Mesenchymal stem cell (in vitro differentiated cells and primary cell): ENCODE data around the gene SLC38A8.

Experiments used
- DNase-seq: peaks from one replicate; pipeline ENCODE4 v3.0.0-alpha.2; 2013
- H2AFZ ChIP-seq: one replicate; pipeline ENCODE4 v1.6.1; 2013; ENCODE audit warnings: low read depth, mild to moderate bottlenecking, control low read depth, inconsistent platforms, low read length, moderate library complexity
- H2AK5ac ChIP-seq: 2 replicates; pipeline ENCODE4 v1.6.1; 2013; ENCODE audit warnings: low read length, moderate library complexity, mild to moderate bottlenecking, inconsistent platforms; ENCODE audit not compliant: severe bottlenecking
- H2BK120ac ChIP-seq: one replicate; pipeline ENCODE4 v1.6.1; 2013; ENCODE audit warnings: low read depth, mild to moderate bottlenecking, inconsistent platforms, low read length, moderate library complexity
- H2BK12ac ChIP-seq, 2 experiments: one replicate each; pipeline ENCODE4 v1.6.1; 2013; ENCODE audit warnings: inconsistent platforms in 2 of 2, low read length in 2 of 2, mild to moderate bottlenecking in 2 of 2, moderate library complexity in 2 of 2, control low read depth in 1 of 2
- H2BK15ac ChIP-seq: one replicate; pipeline ENCODE4 v1.6.1; 2013; ENCODE audit warnings: mild to moderate bottlenecking, low read depth, inconsistent platforms; ENCODE audit not compliant: poor library complexity, severe bottlenecking
- H2BK5ac ChIP-seq: 2 replicates; pipeline ENCODE4 v1.6.1; 2013; ENCODE audit warnings: low read depth, mild to moderate bottlenecking, low read length, control low read depth, inconsistent platforms; ENCODE audit not compliant: poor library complexity, severe bottlenecking
- H3K14ac ChIP-seq, 2 experiments: one replicate each; pipeline ENCODE4 v1.6.1; 2013; ENCODE audit warnings: inconsistent platforms in 2 of 2, low read length in 2 of 2, control low read depth in 1 of 2, mild to moderate bottlenecking in 1 of 2, moderate library complexity in 1 of 2
- H3K18ac ChIP-seq, 2 experiments: one replicate each; pipeline ENCODE4 v1.6.1; 2013; ENCODE audit warnings: inconsistent platforms in 2 of 2, low read length in 2 of 2, control low read depth in 1 of 2, low read depth in 1 of 2, mild to moderate bottlenecking in 1 of 2
- H3K23ac ChIP-seq, 2 experiments: one replicate each; pipeline ENCODE4 v1.6.1; 2013; ENCODE audit warnings: inconsistent platforms in 2 of 2, low read length in 2 of 2, mild to moderate bottlenecking in 2 of 2, moderate library complexity in 2 of 2, control low read depth in 1 of 2
- H3K27ac ChIP-seq: 2 replicates; pipeline ENCODE4 v1.5.1; 2013; ENCODE audit warnings: mild to moderate bottlenecking, moderate library complexity, low read length, control low read depth, inconsistent platforms; ENCODE audit not compliant: poor library complexity, severe bottlenecking
- H3K27me3 ChIP-seq, 2 experiments: 2 replicates each; pipeline versions ENCODE4 v1.6.1 to v1.7.0; 2013; ENCODE audit warnings: low read length in 2 of 2, mild to moderate bottlenecking in 2 of 2, moderate library complexity in 2 of 2, control low read depth in 1 of 2, inconsistent platforms in 1 of 2; ENCODE audit not compliant: control insufficient read depth in 1 of 2, insufficient read depth in 1 of 2
- H3K36me3 ChIP-seq, 2 experiments: 2 replicates each; pipeline versions ENCODE4 v1.6.1 to v1.7.0; 2013; ENCODE audit warnings: low read length in 2 of 2, control low read depth in 1 of 2, inconsistent platforms in 1 of 2, low read depth in 1 of 2, mild to moderate bottlenecking in 1 of 2; ENCODE audit not compliant: insufficient read depth in 2 of 2, control insufficient read depth in 1 of 2
- H3K4ac ChIP-seq, 2 experiments: one replicate each; pipeline ENCODE4 v1.6.1; 2013; ENCODE audit warnings: inconsistent platforms in 2 of 2, low read length in 2 of 2, mild to moderate bottlenecking in 2 of 2, moderate library complexity in 2 of 2, control low read depth in 1 of 2, low read depth in 1 of 2
- H3K4me1 ChIP-seq: 2 replicates; pipeline ENCODE4 v1.6.1; 2013; ENCODE audit warnings: low read depth, low read length, control low read depth; ENCODE audit not compliant: control insufficient read depth, insufficient read depth
- H3K4me2 ChIP-seq: 2 replicates; pipeline ENCODE4 v1.6.1; 2013; ENCODE audit warnings: low read length, mild to moderate bottlenecking, inconsistent platforms; ENCODE audit not compliant: poor library complexity, severe bottlenecking
- H3K4me3 ChIP-seq, 2 experiments: 2 replicates each; pipeline versions ENCODE4 v1.5.1 to v1.7.0; 2013; ENCODE audit warnings: low read length in 2 of 2, mild to moderate bottlenecking in 2 of 2, control low read depth in 1 of 2, low read depth in 1 of 2; ENCODE audit not compliant: insufficient read depth in 1 of 2
- H3K79me1 ChIP-seq: replicated peaks from 2 replicates; pipeline ENCODE4 v1.6.1; 2013; ENCODE audit warnings: mild to moderate bottlenecking, control low read depth, low read length, inconsistent platforms; ENCODE audit not compliant: poor library complexity, severe bottlenecking
- H3K9ac ChIP-seq: 2 replicates; pipeline ENCODE4 v1.7.0; 2013; ENCODE audit warnings: mild to moderate bottlenecking, low read length, moderate library complexity
- H3K9me3 ChIP-seq: 2 replicates; pipeline ENCODE4 v1.7.0; 2013; ENCODE audit warnings: mild to moderate bottlenecking, low read length; ENCODE audit not compliant: control insufficient read depth
- H4K8ac ChIP-seq: one replicate; pipeline ENCODE4 v1.6.1; 2013; ENCODE audit warnings: inconsistent platforms, mild to moderate bottlenecking, low read length, moderate library complexity
- H4K91ac ChIP-seq: one replicate; pipeline ENCODE4 v1.6.1; 2013; ENCODE audit warnings: mild to moderate bottlenecking, low read length, inconsistent platforms
- WGBS: methylation state at CpG from one replicate; pipeline ENCODE4 v1.1.7; 2013; ENCODE audit warnings: mixed read lengths; 5-methylcytosine and 5-hydroxymethylcytosine counted together

The SLC38A8 gene

GRCh38 chr16:84075376-84075775, 32.8 kb upstream of the SLC38A8 start:
- H3K36me3 ChIP-seq = peaks cover 48 to 94% of the 10 kb centered on the region in 2 experiments
- H3K9ac ChIP-seq = no peak overlapping the region
- no peak overlapping the region for H2BK5ac ChIP-seq
- no peak overlapping the region for H3K27ac ChIP-seq
- H3K18ac ChIP-seq = no peak overlapping the region
- no peak overlapping the region for H2BK120ac ChIP-seq
- H3K79me1 ChIP-seq = peaks cover 19% of the 10 kb centered on the region
- no peaks in the 10 kb centered on the region for H3K4me1 ChIP-seq
- no peak overlapping the region for H2BK12ac ChIP-seq
- no peak for DNase-seq
- H2BK15ac ChIP-seq = no peak overlapping the region
- H2AK5ac ChIP-seq = no peak overlapping the region
- no peak overlapping the region for H3K23ac ChIP-seq
- H3K4me2 ChIP-seq = no peak overlapping the region
- no peaks in the 10 kb centered on the region for H3K27me3 ChIP-seq
- no peak overlapping the region for H3K14ac ChIP-seq
- no peak overlapping the region for H4K91ac ChIP-seq
- H3K4ac ChIP-seq = no peak overlapping the region
- H4K8ac ChIP-seq = no peak overlapping the region
- WGBS = 96% methylated on average over 6 of the region's 11 CpGs
- no peaks in the 10 kb centered on the region for H3K9me3 ChIP-seq
- no peak overlapping the region for H2AFZ ChIP-seq
- H3K4me3 ChIP-seq = no peak overlapping the region

GRCh38 chr16:84074721-84075120, 32.1 kb upstream of the SLC38A8 start:
- peaks cover 17% of the 10 kb centered on the region for H3K79me1 ChIP-seq
- no peak overlapping the region for H2BK12ac ChIP-seq
- H3K4me2 ChIP-seq = no peak overlapping the region
- 98% methylated on average over 3 of the region's 3 CpGs for WGBS
- no peak overlapping the region for H3K4me3 ChIP-seq
- no peaks in the 10 kb centered on the region for H3K9me3 ChIP-seq
- no peak overlapping the region for H2BK120ac ChIP-seq
- no peak overlapping the region for H3K4ac ChIP-seq
- no peak overlapping the region for H2BK5ac ChIP-seq
- no peak overlapping the region for H4K8ac ChIP-seq
- peaks cover 47 to 94% of the 10 kb centered on the region in 2 experiments for H3K36me3 ChIP-seq
- no peak overlapping the region for H3K14ac ChIP-seq
- H3K4me1 ChIP-seq = no peaks in the 10 kb centered on the region
- H2BK15ac ChIP-seq = no peak overlapping the region
- no peak overlapping the region for H3K18ac ChIP-seq
- H3K9ac ChIP-seq = no peak overlapping the region
- H3K27me3 ChIP-seq = no peaks in the 10 kb centered on the region
- no peak overlapping the region for H4K91ac ChIP-seq
- H2AK5ac ChIP-seq = no peak overlapping the region
- H3K23ac ChIP-seq = no peak overlapping the region
- no peak overlapping the region for H2AFZ ChIP-seq
- no peak overlapping the region for H3K27ac ChIP-seq
- DNase-seq = no peak

GRCh38 chr16:84072014-84072413, 29.4 kb upstream of the SLC38A8 start:
- H3K27me3 ChIP-seq = no peaks in the 10 kb centered on the region
- no peak overlapping the region for H3K23ac ChIP-seq
- no peak overlapping the region for H2BK5ac ChIP-seq
- no peak overlapping the region for H4K8ac ChIP-seq
- H3K4me1 ChIP-seq = no peaks in the 10 kb centered on the region
- no peak overlapping the region for H3K27ac ChIP-seq
- no peak overlapping the region for H3K18ac ChIP-seq
- H3K79me1 ChIP-seq = peaks cover 11% of the 10 kb centered on the region
- H2AFZ ChIP-seq = no peak overlapping the region
- H2BK15ac ChIP-seq = no peak overlapping the region
- no peak overlapping the region for H4K91ac ChIP-seq
- H3K9me3 ChIP-seq = no peaks in the 10 kb centered on the region
- H2BK120ac ChIP-seq = no peak overlapping the region
- no peak overlapping the region for H3K4me2 ChIP-seq
- no peak overlapping the region for H2BK12ac ChIP-seq
- H3K4me3 ChIP-seq = no peak overlapping the region
- H3K9ac ChIP-seq = no peak overlapping the region
- no peak overlapping the region for H3K14ac ChIP-seq
- H3K4ac ChIP-seq = no peak overlapping the region
- no peak for DNase-seq
- peaks cover 63 to 97% of the 10 kb centered on the region in 2 experiments for H3K36me3 ChIP-seq
- 97% methylated on average over 10 of the region's 10 CpGs for WGBS
- H2AK5ac ChIP-seq = no peak overlapping the region

DNA sequence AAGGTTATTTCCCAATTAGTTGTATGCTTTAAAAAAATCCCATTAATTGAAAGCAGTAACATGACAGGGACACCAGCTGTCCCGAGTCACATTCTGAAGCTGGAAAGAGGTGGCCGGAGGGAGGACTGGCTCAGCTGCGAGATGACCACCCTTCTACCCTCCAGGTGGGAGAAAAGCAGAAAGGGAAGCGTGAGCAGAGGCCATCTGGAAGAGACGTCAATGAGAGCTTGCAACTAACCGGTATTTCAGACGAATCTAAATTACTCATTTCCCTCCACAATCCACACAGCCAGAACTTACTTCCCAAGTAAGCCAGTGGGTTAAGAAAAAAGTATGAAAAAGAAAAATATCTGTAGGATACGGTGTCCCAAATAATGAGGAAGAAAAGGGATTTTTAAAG, 28.5 kb upstream of the SLC38A8 start:
- no peak overlapping the region for H3K4ac ChIP-seq
- no peak overlapping the region for H3K27ac ChIP-seq
- no peak overlapping the region for H4K91ac ChIP-seq
- 97% methylated on average over 3 of the region's 8 CpGs for WGBS
- H2BK12ac ChIP-seq = no peak overlapping the region
- peaks cover 64 to 97% of the 10 kb centered on the region in 2 experiments for H3K36me3 ChIP-seq
- no peaks in the 10 kb centered on the region for H3K27me3 ChIP-seq
- H2AFZ ChIP-seq = no peak overlapping the region
- peaks cover 10% of the 10 kb centered on the region for H3K79me1 ChIP-seq
- no peak overlapping the region for H3K18ac ChIP-seq
- H3K4me2 ChIP-seq = no peak overlapping the region
- no peak overlapping the region for H4K8ac ChIP-seq
- no peak for DNase-seq
- H3K4me1 ChIP-seq = no peaks in the 10 kb centered on the region
- H3K9me3 ChIP-seq = no peaks in the 10 kb centered on the region
- no peak overlapping the region for H3K4me3 ChIP-seq
- no peak overlapping the region for H3K14ac ChIP-seq
- no peak overlapping the region for H2BK120ac ChIP-seq
- H2BK15ac ChIP-seq = no peak overlapping the region
- H2AK5ac ChIP-seq = no peak overlapping the region
- no peak overlapping the region for H3K9ac ChIP-seq
- H2BK5ac ChIP-seq = no peak overlapping the region
- H3K23ac ChIP-seq = no peak overlapping the region
